A673 (cell line): ENCODE data around the gene BBS9. TPM values are rescaled to one million over a fixed set of nuclear protein-coding genes. Genes with fewer than 3 reads are reported as not detected.

Source experiments
- BruUV-seq: library from RNA; stranded (reverse); fragments of 400-500 nt; replicated peaks from 2 replicates; lab custom pipeline; 2021; lab: Mats Ljungman, UMichigan
- CTCF ChIA-PET: fragments of 300-600 bp; sonication (Branson Sonifier 250); formaldehyde crosslinking; loops from one replicate; lab custom pipeline; 2022; ENCODE audit warnings: antibody characterized with exemption; lab: Charles Lee
- POLR2A ChIA-PET: fragments of 300-600 bp; sonication (Branson Sonifier 250); formaldehyde crosslinking; loops from one replicate; lab custom pipeline; 2022; ENCODE audit warnings: antibody characterized with exemption; ENCODE audit not compliant: low non-redundant PET; lab: Charles Lee
- DNase-seq: peaks from one replicate; pipeline ENCODE4 v3.0.0-alpha.2; 2015; ENCODE audit warnings: low spot score
- H3K27ac ChIP-seq: fragments of 200-600 bp; sonication (generic); 2 replicates; pipeline ENCODE4 v1.5.1; 2016; ENCODE audit warnings: mixed run types, low read depth, mild to moderate bottlenecking, mixed read lengths, antibody characterized with exemption, low read length; ENCODE audit not compliant: poor library complexity, severe bottlenecking
- H3K27me3 ChIP-seq: fragments of 200-600 bp; sonication (generic); replicated peaks from 2 replicates; pipeline ENCODE4 v1.6.1; 2017; ENCODE audit warnings: mixed run types, low read depth, mild to moderate bottlenecking, mixed read lengths, antibody characterized with exemption, low read length; ENCODE audit not compliant: insufficient read depth, poor library complexity
- H3K36me3 ChIP-seq: fragments of 200-600 bp; sonication (generic); 2 replicates; pipeline ENCODE4 v1.6.1; 2016; ENCODE audit warnings: mixed run types, mild to moderate bottlenecking, mixed read lengths, antibody characterized with exemption, low read length; ENCODE audit not compliant: insufficient read depth, poor library complexity, severe bottlenecking
- H3K4me1 ChIP-seq: fragments of 200-600 bp; sonication (generic); 2 replicates; pipeline ENCODE4 v1.6.1; 2017; ENCODE audit warnings: mixed run types, mild to moderate bottlenecking, mixed read lengths, antibody characterized with exemption, low read length; ENCODE audit not compliant: insufficient read depth, poor library complexity, severe bottlenecking
- H3K4me3 ChIP-seq: fragments of 200-600 bp; sonication (generic); 2 replicates; pipeline ENCODE4 v1.5.1; 2016; ENCODE audit warnings: low read depth, mixed run types, mild to moderate bottlenecking, mixed read lengths, low read length; ENCODE audit not compliant: poor library complexity, severe bottlenecking
- H3K9me3 ChIP-seq: fragments of 200-600 bp; sonication (generic); 2 replicates; pipeline ENCODE4 v1.6.1; 2016; ENCODE audit warnings: mixed run types, low read depth, mild to moderate bottlenecking, mixed read lengths, antibody characterized with exemption, low read length; ENCODE audit not compliant: poor library complexity, severe bottlenecking
- EZH2 ChIP-seq: fragments of 200-600 bp; sonication (generic); IDR thresholded peaks from 2 replicates; pipeline ENCODE4 v1.6.1; 2017; ENCODE audit warnings: borderline replicate concordance, low read depth, mild to moderate bottlenecking, mixed read lengths, antibody characterized with exemption, low read length; ENCODE audit not compliant: poor library complexity, severe bottlenecking
- intact Hi-C: fragments of 100-400 bp; cut with micrococcal nuclease; formaldehyde crosslinking; loops from one replicate; pipeline ENCODE4 v1.10.0; 2022; ENCODE audit not compliant: unreplicated experiment
- total RNA-seq: library from RNA; stranded (reverse); gene quantifications from 2 replicates; pipeline ENCODE4 v1.2.3, GENCODE V29; 2021
- TF ChIP-seq, protein P1 (sequence below): fragments of 300-800, 200-600 bp; sonication (generic); conservative IDR thresholded peaks from 2 replicates; pipeline ENCODE4 v1.5.1; 2017; ENCODE audit warnings: low read depth, mild to moderate bottlenecking, antibody characterized with exemption, low read length, moderate library complexity, mixed read lengths

BBS9 gene
- total RNA-seq, 1 experiment from 2014 or later, result 9.4 TPM

DNA sequence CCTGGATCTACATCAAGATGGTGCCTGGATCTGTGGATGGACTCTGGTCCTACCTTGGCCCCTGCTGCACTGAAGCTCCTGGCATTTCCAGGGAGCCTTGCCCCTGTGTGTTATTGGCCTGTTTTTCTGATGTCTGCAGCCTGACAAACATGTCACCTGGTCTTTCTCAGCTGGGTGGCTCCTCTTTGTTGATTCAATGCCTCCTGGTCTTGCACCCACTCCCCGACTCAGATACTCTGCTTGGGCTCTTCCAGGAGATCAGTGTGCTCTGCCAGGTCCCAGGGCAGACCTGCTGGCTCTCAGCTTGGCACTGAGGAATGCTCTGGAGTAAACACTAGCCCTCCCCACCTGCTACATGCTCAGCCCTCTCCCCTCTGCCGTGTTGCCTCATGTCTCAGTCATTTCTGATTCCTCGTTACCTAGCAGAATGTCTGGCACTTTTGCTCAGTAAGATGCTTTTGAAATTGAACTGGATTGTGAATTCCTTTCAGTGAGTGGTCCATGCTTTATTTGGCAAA lies 522.7 kb downstream of the BBS9 start:
- H3K9me3 ChIP-seq, result no peaks in the 10 kb centered on the region
- no peak for DNase-seq
- H3K36me3 ChIP-seq, result no peaks in the 10 kb centered on the region
- H3K4me1 ChIP-seq, result no peaks in the 10 kb centered on the region
- intact Hi-C loops, result no loop called here
- H3K4me3 ChIP-seq, result no peak overlapping the region
- H3K27me3 ChIP-seq, result no peaks in the 10 kb centered on the region
- ChIA-PET CTCF (no interaction called here), POLR2A (no interaction called here)
- no TSS peak for BruUV-seq
- no peak overlapping the region for H3K27ac ChIP-seq
- TF ChIP-seq, protein P1, sequence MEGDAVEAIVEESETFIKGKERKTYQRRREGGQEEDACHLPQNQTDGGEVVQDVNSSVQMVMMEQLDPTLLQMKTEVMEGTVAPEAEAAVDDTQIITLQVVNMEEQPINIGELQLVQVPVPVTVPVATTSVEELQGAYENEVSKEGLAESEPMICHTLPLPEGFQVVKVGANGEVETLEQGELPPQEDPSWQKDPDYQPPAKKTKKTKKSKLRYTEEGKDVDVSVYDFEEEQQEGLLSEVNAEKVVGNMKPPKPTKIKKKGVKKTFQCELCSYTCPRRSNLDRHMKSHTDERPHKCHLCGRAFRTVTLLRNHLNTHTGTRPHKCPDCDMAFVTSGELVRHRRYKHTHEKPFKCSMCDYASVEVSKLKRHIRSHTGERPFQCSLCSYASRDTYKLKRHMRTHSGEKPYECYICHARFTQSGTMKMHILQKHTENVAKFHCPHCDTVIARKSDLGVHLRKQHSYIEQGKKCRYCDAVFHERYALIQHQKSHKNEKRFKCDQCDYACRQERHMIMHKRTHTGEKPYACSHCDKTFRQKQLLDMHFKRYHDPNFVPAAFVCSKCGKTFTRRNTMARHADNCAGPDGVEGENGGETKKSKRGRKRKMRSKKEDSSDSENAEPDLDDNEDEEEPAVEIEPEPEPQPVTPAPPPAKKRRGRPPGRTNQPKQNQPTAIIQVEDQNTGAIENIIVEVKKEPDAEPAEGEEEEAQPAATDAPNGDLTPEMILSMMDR, result no peak
- TF ChIP-seq EZH2, result no peak

DNA sequence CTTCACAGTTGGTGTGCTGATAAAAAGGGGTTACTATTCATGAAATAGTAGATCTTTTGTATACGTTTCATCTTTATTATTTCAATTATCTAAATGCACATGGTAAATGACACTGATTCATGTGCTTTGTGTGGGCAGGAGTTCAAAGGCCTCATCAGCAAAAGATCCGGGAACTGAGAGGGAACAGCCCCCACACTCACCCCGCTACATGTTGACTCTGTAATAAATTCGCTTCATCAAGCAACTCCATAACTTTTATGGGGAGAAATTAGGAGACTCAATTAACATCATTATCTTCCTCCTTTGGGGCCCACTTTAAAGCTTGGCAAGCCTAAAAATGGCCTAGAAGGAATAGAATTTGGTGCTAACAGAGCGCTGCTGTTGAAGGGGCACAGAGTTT lies 525.3 kb downstream of the BBS9 start:
- ChIA-PET POLR2A (no interaction called here), CTCF (no interaction called here)
- DNase-seq, result no peak
- no peaks in the 10 kb centered on the region for H3K4me1 ChIP-seq
- no peak overlapping the region for H3K4me3 ChIP-seq
- BruUV-seq, result no TSS peak
- no peak overlapping the region for H3K27ac ChIP-seq
- TF ChIP-seq, protein P1, result no peak
- no peak for TF ChIP-seq EZH2
- no peaks in the 10 kb centered on the region for H3K27me3 ChIP-seq
- H3K36me3 ChIP-seq, result no peaks in the 10 kb centered on the region
- intact Hi-C loops, result no loop called here
- no peaks in the 10 kb centered on the region for H3K9me3 ChIP-seq

Other genes with a start within 250 kb of the BBS9 start
- gene KBTBD2, start 237.8 kb upstream of the BBS9 start, total RNA-seq, result 48.7 and 51.0 TPM in 2 replicates
- gene FKBP9, start 172.1 kb upstream of the BBS9 start, total RNA-seq, result 28.6 and 39.1 TPM in 2 replicates
- 51.3 and 57.7 TPM in 2 replicates for gene NT5C3A, start 66.8 kb upstream of the BBS9 start, total RNA-seq
- 29.3 and 29.5 TPM in 2 replicates for gene RP9, start 20.2 kb upstream of the BBS9 start, total RNA-seq